Measurements from ENCODE around the gene RAB11FIP3.

RAB11FIP3 gene

GRCh38 chr16:556474-557173 lies 131.2 kb downstream of the RAB11FIP3 start:
- no peak for DNase-seq

- no peak for DNase-seq
Measured at GRCh38 chr16:557463-558297, 132.2 kb downstream of the RAB11FIP3 start.

GRCh38 chr16:558298-559020 lies 133.0 kb downstream of the RAB11FIP3 start:
- no peak for DNase-seq

GRCh38 chr16:559021-559380 lies 133.6 kb downstream of the RAB11FIP3 start:
- no peak for DNase-seq

- no peak for DNase-seq
Measured at GRCh38 chr16:559411-560203, 134.2 kb downstream of the RAB11FIP3 start.

GRCh38 chr16:560204-560700 lies 134.8 kb downstream of the RAB11FIP3 start, which contains the start of gene PRR35:
PRR35 (plus strand) TSS chr16:560394; CDS start chr16:563295, 2,901 bp downstream.
- no peak for DNase-seq

- no peak for DNase-seq
Measured at GRCh38 chr16:560701-561412, 135.4 kb downstream of the RAB11FIP3 start.

- DNase-seq, result no peak
Measured at GRCh38 chr16:561413-561794, 136.0 kb downstream of the RAB11FIP3 start.

- no peak for DNase-seq
Measured at GRCh38 chr16:561957-562938, 136.8 kb downstream of the RAB11FIP3 start.

GRCh38 chr16:563072-563644 lies 137.7 kb downstream of the RAB11FIP3 start:
- DNase-seq, result no peak

GRCh38 chr16:564690-565418 lies 139.4 kb downstream of the RAB11FIP3 start:
- no peak for DNase-seq

- no peak for DNase-seq
Measured at GRCh38 chr16:565419-566330, 140.2 kb downstream of the RAB11FIP3 start.

GRCh38 chr16:566475-567372 lies 141.3 kb downstream of the RAB11FIP3 start, which contains the start of gene NHLRC4:
NHLRC4 (plus strand) TSS chr16:567005; CDS start chr16:568048, 1,043 bp downstream.
- DNase-seq, result no peak

- no peak for DNase-seq
Measured at GRCh38 chr16:567373-568256, 142.2 kb downstream of the RAB11FIP3 start.

GRCh38 chr16:568401-569258 lies 143.2 kb downstream of the RAB11FIP3 start:
- DNase-seq, result no peak
